HepG2 (cell line): ENCODE measurements around the gene TH. TPM values are rescaled to one million over a fixed set of nuclear protein-coding genes. Genes with fewer than 3 reads are reported as not detected.

Source experiments
- BRD4 ChIP-seq: sonication (generic); formaldehyde crosslinking; IDR thresholded peaks from 2 replicates; pipeline ENCODE4 v1.4.0; 2020; ENCODE audit warnings: missing genetic modification reagents
- E2F1 ChIP-seq: sonication (generic); formaldehyde crosslinking; IDR thresholded peaks from 2 replicates; pipeline ENCODE4 v1.5.0; 2020; ENCODE audit warnings: missing genetic modification reagents
- FOSL2 ChIP-seq: sonication (generic); formaldehyde crosslinking; IDR thresholded peaks from 2 replicates; pipeline ENCODE4 v1.4.0; 2020; ENCODE audit warnings: missing genetic modification reagents
- FOXK2 ChIP-seq: fragments of 450-650 bp; IDR thresholded peaks from 2 replicates; pipeline ENCODE4 v1.6.1; 2016
- HOXA7 ChIP-seq: sonication (generic); formaldehyde crosslinking; IDR thresholded peaks from 2 replicates; pipeline ENCODE4 v1.8.1; 2022; ENCODE audit warnings: mild to moderate bottlenecking, missing genetic modification reagents, moderate library complexity
- ISL2 ChIP-seq: sonication (generic); formaldehyde crosslinking; IDR thresholded peaks from 2 replicates; pipeline ENCODE4 v1.5.0; 2020; ENCODE audit warnings: missing genetic modification reagents
- MXD3 ChIP-seq: IDR thresholded peaks from 2 replicates; pipeline ENCODE4 v1.6.1; 2016; ENCODE audit warnings: mild to moderate bottlenecking, missing biosample characterization, missing genetic modification reagents
- MYC ChIP-seq: sonication (generic); formaldehyde crosslinking; IDR thresholded peaks from 2 replicates; pipeline ENCODE4 v1.9.0; 2021; ENCODE audit warnings: missing genetic modification reagents, borderline replicate concordance
- NCOA5 ChIP-seq: sonication (generic); formaldehyde crosslinking; IDR thresholded peaks from 2 replicates; pipeline ENCODE4 v1.4.0; 2020; ENCODE audit warnings: missing genetic modification reagents
- NFAT5 ChIP-seq: sonication (generic); formaldehyde crosslinking; IDR thresholded peaks from 2 replicates; pipeline ENCODE4 v1.4.0; 2020; ENCODE audit warnings: missing genetic modification reagents
- NR3C1 ChIP-seq: sonication (generic); formaldehyde crosslinking; IDR thresholded peaks from 2 replicates; pipeline ENCODE4 v1.4.0; 2020; ENCODE audit warnings: missing genetic modification reagents
- POLR2G ChIP-seq: fragments of 200-400 bp; formaldehyde crosslinking; IDR thresholded peaks from 2 replicates; pipeline ENCODE4 v1.6.1; 2018; ENCODE audit warnings: mild to moderate bottlenecking, low read depth, low read length, moderate library complexity
- RAD51 ChIP-seq: fragments of 450-650 bp; IDR thresholded peaks from 2 replicates; pipeline ENCODE4 v1.6.1; 2016; ENCODE audit warnings: borderline replicate concordance
- SMAD1 ChIP-seq: sonication (generic); formaldehyde crosslinking; IDR thresholded peaks from 2 replicates; pipeline ENCODE4 v1.4.0; 2020; ENCODE audit warnings: missing genetic modification reagents, low read depth, mild to moderate bottlenecking, borderline replicate concordance
- SMARCE1 ChIP-seq: fragments of 450-650 bp; IDR thresholded peaks from 2 replicates; pipeline ENCODE4 v1.6.1; 2017; ENCODE audit warnings: borderline replicate concordance
- SP4 ChIP-seq: sonication (generic); formaldehyde crosslinking; IDR thresholded peaks from 2 replicates; pipeline ENCODE4 v1.8.1; 2023; ENCODE audit warnings: mild to moderate bottlenecking, missing genetic modification reagents
- XBP1 ChIP-seq: sonication (generic); formaldehyde crosslinking; IDR thresholded peaks from 2 replicates; pipeline ENCODE4 v1.5.0; 2020; ENCODE audit warnings: missing genetic modification reagents
- ZNF337 ChIP-seq: sonication (generic); formaldehyde crosslinking; IDR thresholded peaks from 2 replicates; pipeline ENCODE4 v1.5.1; 2020; ENCODE audit warnings: missing genetic modification reagents, low read depth, mild to moderate bottlenecking, borderline replicate concordance
- ZNF343 ChIP-seq: sonication (generic); formaldehyde crosslinking; IDR thresholded peaks from 2 replicates; pipeline ENCODE4 v1.4.0; 2020; ENCODE audit warnings: mild to moderate bottlenecking, missing genetic modification reagents
- ZNF574 ChIP-seq: sonication (generic); formaldehyde crosslinking; IDR thresholded peaks from 2 replicates; pipeline ENCODE4 v1.4.0; 2020; ENCODE audit warnings: missing genetic modification reagents
- ZNF644 ChIP-seq: IDR thresholded peaks from 2 replicates; pipeline ENCODE4 v1.6.1; 2016; ENCODE audit warnings: low read depth
- ZNF773 ChIP-seq: sonication (generic); formaldehyde crosslinking; IDR thresholded peaks from 2 replicates; pipeline ENCODE4 v1.4.0; 2020; ENCODE audit warnings: missing genetic modification reagents, borderline replicate concordance
- ZNF781 ChIP-seq: sonication (generic); formaldehyde crosslinking; IDR thresholded peaks from 2 replicates; pipeline ENCODE4 v1.5.1; 2020; ENCODE audit warnings: borderline replicate concordance, mild to moderate bottlenecking, missing genetic modification reagents; ENCODE audit errors: not compliant biosample characterization
- ZNF792 ChIP-seq: IDR thresholded peaks from 2 replicates; pipeline ENCODE4 v1.6.1; 2016
- ZSCAN9 ChIP-seq: IDR thresholded peaks from 2 replicates; pipeline ENCODE4 v1.6.1; 2016; ENCODE audit warnings: borderline replicate concordance
- polyA plus RNA-seq, 8 experiments: library from polyadenylated mRNA; depleted of rRNA in 3 of 8; stranded (reverse) in 7 of 8; unstranded in 1 of 8; fragments of >200 nt; fragmentation: Illumina TruSeq in 4 of 8; extraction: Trizol in 4 of 8; gene quantifications; 2 replicates each; pipeline versions ENCODE4 v1.2.1 to v1.2.3, GENCODE V29; 2011 to 2016; ENCODE audit warnings: low read depth in 4 of 8, missing spikeins in 1 of 8, mixed read lengths in 1 of 8; ENCODE audit not compliant: insufficient read depth in 1 of 8
- total RNA-seq, 5 experiments: library from RNA; depleted of rRNA; stranded (reverse); fragments of >200 nt; fragmentation: Illumina TruSeq; extraction: Trizol; gene quantifications; 2 replicates each; pipeline ENCODE4 v1.2.3, GENCODE V29; 2016; ENCODE audit warnings: low read depth in 1 of 5

Gene TH
- total and polyA plus RNA-seq, 2 of the 13 experiments (the other 11 are each of a cell fraction or from before 2014, with no cell fraction given) = 0.36 TPM; not detected in 1

GRCh38 chr11:2129308-2129698 lies 42.3 kb downstream of the TH start (continued):
- TF ChIP-seq ZNF574 (CRISPR knock-in tag) = peak; percentile 37; the same call in 1 of the 2 replicates
- TF ChIP-seq NCOA5 = 0 out of 2 replicates have a peak, but pooled peaks have one; percentile 8
- TF ChIP-seq ZNF792 (CRISPR knock-in tag) = no peak
- TF ChIP-seq FOSL2 (CRISPR knock-in tag) = no peak
- no peak for TF ChIP-seq MXD3
- no peak for TF ChIP-seq BRD4 (CRISPR knock-in tag)
- TF ChIP-seq POLR2G = no peak
- no peak for TF ChIP-seq ZNF337 (CRISPR knock-in tag)
- no peak for TF ChIP-seq ISL2 (CRISPR knock-in tag)
- no peak for TF ChIP-seq ZNF343 (CRISPR knock-in tag)
- TF ChIP-seq ZSCAN9 (CRISPR knock-in tag) = no peak
- no peak for TF ChIP-seq NR3C1 (CRISPR knock-in tag)
- peak; percentile 68; the same call in 1 of the 2 replicates for TF ChIP-seq ZNF773 (CRISPR knock-in tag)
- no peak for TF ChIP-seq MYC
- no peak for TF ChIP-seq RAD51
- no peak for TF ChIP-seq E2F1 (CRISPR knock-in tag)
- TF ChIP-seq SP4 = no peak
- TF ChIP-seq ZNF644 (CRISPR knock-in tag) = no peak
- no peak for TF ChIP-seq SMARCE1
- no peak for TF ChIP-seq NFAT5 (CRISPR knock-in tag)
- TF ChIP-seq HOXA7 (CRISPR knock-in tag) = no peak
- no peak for TF ChIP-seq FOXK2
- 0 out of 2 replicates have a peak, but pooled peaks have one; percentile 50 for TF ChIP-seq XBP1 (CRISPR knock-in tag)
- no peak for TF ChIP-seq ZNF781
- TF ChIP-seq SMAD1 = no peak
